GM21717 (cell line): ENCODE data around the gene CHML.

Source experiments
- ATAC-seq: cut with Tn5 transposase; IDR thresholded peaks from one replicate; pipeline ENCODE4 v1.9.1; 2021; ENCODE audit warnings: mild to moderate bottlenecking, moderate library complexity; ENCODE audit not compliant: unreplicated experiment

The CHML gene

GRCh38 chr1:241624935-241625334, 15.2 kb downstream of the CHML start:
- ATAC-seq = no peak

- ATAC-seq = no peak
These were observed 17.5 kb downstream of the CHML start for GRCh38 chr1:241622669-241623068.

- ATAC-seq = no peak
These were observed 22.7 kb downstream of the CHML start for GRCh38 chr1:241617426-241617825.

GRCh38 chr1:241615043-241615974, 24.9 kb downstream of the CHML start:
- ATAC-seq = no peak

GRCh38 chr1:241614572-241614971, 25.6 kb downstream of the CHML start:
- no peak for ATAC-seq

- ATAC-seq = no peak
These were observed 26.0 kb downstream of the CHML start for GRCh38 chr1:241614144-241614543.

- ATAC-seq = no peak
These were observed 27.4 kb downstream of the CHML start for GRCh38 chr1:241612533-241613477.

- no peak for ATAC-seq
These were observed 28.4 kb downstream of the CHML start for GRCh38 chr1:241611736-241612135.

GRCh38 chr1:241611063-241611462, 29.1 kb downstream of the CHML start:
- ATAC-seq = peak; percentile 89

- no peak for ATAC-seq
These were observed 29.9 kb downstream of the CHML start for GRCh38 chr1:241610056-241610815.

- ATAC-seq = no peak
These were observed 31.7 kb downstream of the CHML start for GRCh38 chr1:241608379-241609033.

- no peak for ATAC-seq
These were observed 32.7 kb downstream of the CHML start for GRCh38 chr1:241607497-241607896.

- ATAC-seq = no peak
These were observed 33.6 kb downstream of the CHML start for GRCh38 chr1:241606544-241606943.

GRCh38 chr1:241605146-241605805, 34.9 kb downstream of the CHML start:
- ATAC-seq = no peak

- no peak for ATAC-seq
These were observed 36.4 kb downstream of the CHML start for GRCh38 chr1:241603731-241604245.

GRCh38 chr1:241600496-241600901, 39.7 kb downstream of the CHML start:
- peak; percentile 95 for ATAC-seq

GRCh38 chr1:241598249-241598648, 41.9 kb downstream of the CHML start:
- no peak for ATAC-seq

- ATAC-seq = no peak
These were observed 43.5 kb downstream of the CHML start for GRCh38 chr1:241596633-241597032.

- no peak for ATAC-seq
These were observed 47.0 kb downstream of the CHML start for GRCh38 chr1:241593186-241593585.
